HFFc6 (cell line): ENCODE measurements around the gene TMED7. TPM values are rescaled to one million over a fixed set of nuclear protein-coding genes. Genes with fewer than 3 reads are reported as not detected.
A peak's percentile ranks its signal among the peaks of the same experiment; 100 is the strongest.

Source experiments
- DNase-seq: peaks from one replicate; pipeline ENCODE4 v3.0.0-alpha.2; 2018
- H3K27ac Mint-ChIP-seq: 2 replicates; pipeline ENCODE4 v1.8.0; 2020; ENCODE audit warnings: mild to moderate bottlenecking, mixed read lengths
- H3K27me3 Mint-ChIP-seq: 2 replicates; pipeline ENCODE4 v1.8.0; 2021; ENCODE audit warnings: mild to moderate bottlenecking, moderate library complexity, mixed read lengths; ENCODE audit not compliant: insufficient read depth
- H3K36me3 Mint-ChIP-seq: 2 replicates; pipeline ENCODE4 v1.8.0; 2021; ENCODE audit warnings: low read depth, mixed read lengths
- H3K4me1 Mint-ChIP-seq: 2 replicates; pipeline ENCODE4 v1.8.0; 2020; ENCODE audit warnings: low read depth, mixed read lengths
- H3K4me3 Mint-ChIP-seq: 2 replicates; pipeline ENCODE4 v1.8.0; 2020; ENCODE audit warnings: mild to moderate bottlenecking, moderate library complexity, mixed read lengths
- H3K9me3 Mint-ChIP-seq: 2 replicates; pipeline ENCODE4 v1.8.0; 2020; ENCODE audit warnings: mild to moderate bottlenecking, mixed read lengths
- CTCF ChIP-seq: fragments of 200-600 bp; sonication (generic); IDR thresholded peaks from 2 replicates; pipeline ENCODE4 v1.5.0; 2021; ENCODE audit warnings: antibody characterized with exemption, mild to moderate bottlenecking
- total RNA-seq, 6 experiments: library from RNA; stranded (reverse); fragmentation: NEBNext Ultra II Directional; extraction: Animal tissue kit (Norgen Biotek cat#: 25700); gene quantifications; 2 replicates in 1 of 6; 3 replicates in 5 of 6; pipeline ENCODE4 v1.2.3, GENCODE V29; 2021

The TMED7 gene
- total RNA-seq, 6 experiments from 2014 or later = 162 to 194 (median 175) TPM

GRCh38 chr5:115605436-115605835 is 20.4 kb downstream of the TMED7 start:
- no peak overlapping the region for H3K27ac Mint-ChIP-seq
- no peaks in the 10 kb centered on the region for H3K9me3 Mint-ChIP-seq
- peaks cover 39% of the 10 kb centered on the region for H3K36me3 Mint-ChIP-seq
- peaks cover 22% of the 10 kb centered on the region for H3K4me1 Mint-ChIP-seq
- no peak overlapping the region for H3K4me3 Mint-ChIP-seq
- H3K27me3 Mint-ChIP-seq = no peaks in the 10 kb centered on the region
- no peak for TF ChIP-seq CTCF
- no peak for DNase-seq

GRCh38 chr5:115602591-115603125 is 23.2 kb downstream of the TMED7 start:
- Mint-ChIP-seq H3K9me3 (no peaks in the 10 kb centered on the region), H3K27ac (peak overlapping the region; percentile 89), H3K4me3 (peak overlapping the region; percentile 85), H3K36me3 (peaks cover 34% of the 10 kb centered on the region), H3K27me3 (no peaks in the 10 kb centered on the region), H3K4me1 (peaks cover 38% of the 10 kb centered on the region)
- no peak for DNase-seq
- no peak for TF ChIP-seq CTCF

- H3K4me1 Mint-ChIP-seq = peaks cover 44% of the 10 kb centered on the region
- peak within 1 kb of the TSS; percentile 89 for H3K27ac Mint-ChIP-seq
- H3K4me3 Mint-ChIP-seq = peak within 1 kb of the TSS; percentile 85
- DNase-seq = peak; percentile 75
- no peaks in the 10 kb centered on the region for H3K9me3 Mint-ChIP-seq
- H3K36me3 Mint-ChIP-seq = peaks cover 37% of the 10 kb centered on the region
- no peaks in the 10 kb centered on the region for H3K27me3 Mint-ChIP-seq
- TF ChIP-seq CTCF = peak; percentile 52
These were observed 23.9 kb downstream of the TMED7 start, which contains the start of gene TICAM2 for GRCh38 chr5:115601701-115602590. Gene TICAM2 (minus strand): TSS chr5:115602479. CDS start chr5:115581256, 21,223 bp downstream.

GRCh38 chr5:115600766-115601165 is 25.1 kb downstream of the TMED7 start:
- Mint-ChIP-seq H3K9me3 (no peaks in the 10 kb centered on the region), H3K36me3 (peaks cover 39% of the 10 kb centered on the region), H3K27ac (peak overlapping the region; percentile 72), H3K4me3 (peak overlapping the region; percentile 85), H3K4me1 (peaks cover 52% of the 10 kb centered on the region), H3K27me3 (peaks cover 2% of the 10 kb centered on the region)
- peak; percentile 37 for DNase-seq
- TF ChIP-seq CTCF = no peak

GRCh38 chr5:115599924-115600323 is 25.9 kb downstream of the TMED7 start:
- H3K27me3 Mint-ChIP-seq = peaks cover 2% of the 10 kb centered on the region
- no peak for DNase-seq
- H3K4me1 Mint-ChIP-seq = peaks cover 60% of the 10 kb centered on the region
- H3K36me3 Mint-ChIP-seq = peaks cover 36% of the 10 kb centered on the region
- H3K27ac Mint-ChIP-seq = peak overlapping the region; percentile 72
- no peak for TF ChIP-seq CTCF
- H3K9me3 Mint-ChIP-seq = no peaks in the 10 kb centered on the region
- peak overlapping the region; percentile 85 for H3K4me3 Mint-ChIP-seq
